H9 (cell line): ENCODE data around the gene SLC22A15. TPM values are rescaled to one million over a fixed set of nuclear protein-coding genes. Genes with fewer than 3 reads are reported as not detected.
A peak's percentile ranks its signal among the peaks of the same experiment; 100 is the strongest.

ENCODE experiments used
- DNase-seq: peaks from one replicate; pipeline ENCODE4 v3.0.0-alpha.2; 2017
- H2AFZ ChIP-seq: one replicate; pipeline ENCODE4 v1.6.1; 2013; ENCODE audit warnings: mild to moderate bottlenecking, low read length, control low read depth, moderate library complexity
- H2AK5ac ChIP-seq: 2 replicates; pipeline ENCODE4 v1.6.1; 2013; ENCODE audit warnings: low read length, control low read depth, mixed read lengths; ENCODE audit not compliant: insufficient read length
- H2BK120ac ChIP-seq: one replicate; pipeline ENCODE4 v1.6.1; 2013; ENCODE audit warnings: low read depth, mild to moderate bottlenecking, low read length, control low read depth, inconsistent platforms; ENCODE audit not compliant: poor library complexity, severe bottlenecking
- H2BK12ac ChIP-seq: 2 replicates; pipeline ENCODE4 v1.6.1; 2013; ENCODE audit warnings: low read length, control low read depth, mixed read lengths, low read depth; ENCODE audit not compliant: insufficient read length
- H2BK15ac ChIP-seq: 2 replicates; pipeline ENCODE4 v1.6.1; 2013; ENCODE audit warnings: low read depth, low read length, control low read depth
- H2BK20ac ChIP-seq: one replicate; pipeline ENCODE4 v1.6.1; 2013; ENCODE audit warnings: low read depth, mild to moderate bottlenecking, low read length, control low read depth, inconsistent platforms; ENCODE audit not compliant: poor library complexity, severe bottlenecking
- H2BK5ac ChIP-seq: 2 replicates; pipeline ENCODE4 v1.6.1; 2013; ENCODE audit warnings: low read length, control low read depth, mixed read lengths; ENCODE audit not compliant: insufficient read length
- H3K14ac ChIP-seq: 2 replicates; pipeline ENCODE4 v1.6.1; 2013; ENCODE audit warnings: low read length, control low read depth; ENCODE audit not compliant: insufficient read depth
- H3K18ac ChIP-seq: 2 replicates; pipeline ENCODE4 v1.6.1; 2013; ENCODE audit warnings: low read depth, mild to moderate bottlenecking, mixed read lengths, low read length, control low read depth; ENCODE audit not compliant: insufficient read length
- H3K23ac ChIP-seq: 2 replicates; pipeline ENCODE4 v1.6.1; 2013; ENCODE audit warnings: low read length, control low read depth, mixed read lengths, low read depth; ENCODE audit not compliant: insufficient read length
- H3K23me2 ChIP-seq: 2 replicates; pipeline ENCODE4 v1.6.1; 2013; ENCODE audit warnings: low read depth, mild to moderate bottlenecking, mixed read lengths, low read length, control low read depth; ENCODE audit not compliant: insufficient read length, poor library complexity, severe bottlenecking
- H3K27ac ChIP-seq: 2 replicates; pipeline ENCODE4 v1.5.1; 2013; ENCODE audit warnings: low read length, control low read depth, mixed read lengths, low read depth; ENCODE audit not compliant: insufficient read length
- H3K27me3 ChIP-seq: 2 replicates; pipeline ENCODE4 v1.6.1; 2013; ENCODE audit warnings: low read length, control low read depth, inconsistent platforms; ENCODE audit not compliant: insufficient read depth
- H3K4ac ChIP-seq: 2 replicates; pipeline ENCODE4 v1.6.1; 2013; ENCODE audit warnings: low read depth, mild to moderate bottlenecking, control low read depth, inconsistent platforms, low read length, moderate library complexity
- H3K4me1 ChIP-seq: 2 replicates; pipeline ENCODE4 v1.6.1; 2013; ENCODE audit warnings: low read length, control low read depth, inconsistent platforms; ENCODE audit not compliant: insufficient read depth
- H3K4me2 ChIP-seq: 2 replicates; pipeline ENCODE4 v1.6.1; 2013; ENCODE audit warnings: low read length, control low read depth, mixed read lengths; ENCODE audit not compliant: insufficient read length, insufficient read depth
- H3K56ac ChIP-seq: 2 replicates; pipeline ENCODE4 v1.6.1; 2013; ENCODE audit warnings: low read depth, mild to moderate bottlenecking, mixed read lengths, low read length, control low read depth; ENCODE audit not compliant: insufficient read length
- H3K79me1 ChIP-seq: 2 replicates; pipeline ENCODE4 v1.6.1; 2013; ENCODE audit warnings: low read depth, mild to moderate bottlenecking, moderate library complexity, low read length, control low read depth, inconsistent platforms; ENCODE audit not compliant: insufficient read depth, poor library complexity, severe bottlenecking
- H3K79me2 ChIP-seq: 2 replicates; pipeline ENCODE4 v1.6.1; 2013; ENCODE audit warnings: low read length, control low read depth, inconsistent platforms; ENCODE audit not compliant: insufficient read depth
- H3K9ac ChIP-seq: 2 replicates; pipeline ENCODE4 v1.6.1; 2013; ENCODE audit warnings: low read length, control low read depth, mixed read lengths; ENCODE audit not compliant: insufficient read length; ENCODE audit errors: extremely low read depth
- H3K9me3 ChIP-seq: one replicate; pipeline ENCODE4 v1.6.1; 2013; ENCODE audit warnings: low read depth, low read length, inconsistent platforms; ENCODE audit not compliant: control insufficient read depth
- H3T11ph ChIP-seq: one replicate; pipeline ENCODE4 v1.6.1; 2013; ENCODE audit warnings: mild to moderate bottlenecking, low read length, control low read depth, inconsistent platforms
- H4K20me1 ChIP-seq: one replicate; pipeline ENCODE4 v1.6.1; 2013; ENCODE audit not compliant: control insufficient read depth, insufficient read length, insufficient read depth
- H4K5ac ChIP-seq: 2 replicates; pipeline ENCODE4 v1.6.1; 2013; ENCODE audit warnings: low read depth, mild to moderate bottlenecking, mixed read lengths, low read length, control low read depth; ENCODE audit not compliant: insufficient read length
- H4K8ac ChIP-seq: replicated peaks from 2 replicates; pipeline ENCODE4 v1.6.1; 2013; ENCODE audit warnings: low read length, control low read depth, mixed read lengths, low read depth; ENCODE audit not compliant: insufficient read length
- H4K91ac ChIP-seq: 2 replicates; pipeline ENCODE4 v1.6.1; 2013; ENCODE audit warnings: low read depth, mild to moderate bottlenecking, moderate library complexity, mixed read lengths, low read length, control low read depth; ENCODE audit not compliant: insufficient read length
- H3K27ac Mint-ChIP-seq, 3 experiments: 2 replicates in 2 of 3; 3 replicates in 1 of 3; pipeline ENCODE4 v1.8.0; 2020 to 2021; ENCODE audit warnings: mixed read lengths in 3 of 3, mild to moderate bottlenecking in 1 of 3, moderate library complexity in 1 of 3
- H3K27me3 Mint-ChIP-seq: 2 replicates; pipeline ENCODE4 v1.8.0; 2021; ENCODE audit warnings: low read depth, mild to moderate bottlenecking, moderate library complexity, mixed read lengths
- H3K36me3 Mint-ChIP-seq, 3 experiments: 2 replicates in 2 of 3; 3 replicates in 1 of 3; pipeline ENCODE4 v1.8.0; 2020 to 2021; ENCODE audit warnings: low read depth in 3 of 3, mixed read lengths in 3 of 3; ENCODE audit not compliant: insufficient read depth in 1 of 3
- H3K4me1 Mint-ChIP-seq, 2 experiments: 2 replicates each; pipeline ENCODE4 v1.8.0; 2020; ENCODE audit warnings: mixed read lengths in 2 of 2
- H3K4me3 Mint-ChIP-seq, 2 experiments: 2 replicates in 1 of 2; 3 replicates in 1 of 2; pipeline ENCODE4 v1.8.0; 2020 to 2021; ENCODE audit warnings: mild to moderate bottlenecking in 2 of 2, mixed read lengths in 2 of 2, moderate library complexity in 1 of 2
- H3K9me3 Mint-ChIP-seq, 2 experiments: 2 replicates in 1 of 2; 3 replicates in 1 of 2; pipeline ENCODE4 v1.8.0; 2020; ENCODE audit warnings: mild to moderate bottlenecking in 2 of 2, mixed read lengths in 2 of 2, moderate library complexity in 1 of 2
- CTCF ChIP-seq: fragments of 200-600 bp; sonication (generic); conservative IDR thresholded peaks from 3 replicates; pipeline ENCODE4 v1.8.0; 2021; ENCODE audit warnings: antibody characterized with exemption, mild to moderate bottlenecking
- WGBS: extraction: QIAGEN DNeasy Blood & Tissue Kit; methylation state at CpG from one replicate; pipeline ENCODE4 v1.1.7; 2013; ENCODE audit warnings: missing lambda C conversion rate, low lambda C conversion rate, mixed read lengths; ENCODE audit not compliant: insufficient read length; ENCODE audit errors: extremely low coverage; 5-methylcytosine and 5-hydroxymethylcytosine counted together
- total RNA-seq: library from RNA; stranded (reverse); gene quantifications from 2 replicates; pipeline ENCODE4 v1.2.1, GENCODE V29; 2021

SLC22A15 gene
- total RNA-seq, 1 experiment from 2014 or later, result 3.2 TPM

GRCh38 chr1:116036255-116036654, 59.9 kb downstream of the SLC22A15 start:
- H4K8ac ChIP-seq, result no peak overlapping the region
- H3K23ac ChIP-seq, result no peak overlapping the region
- no peak overlapping the region for H3T11ph ChIP-seq
- H3K9ac ChIP-seq, result no peak overlapping the region
- H3K4me1 Mint-ChIP-seq, result peaks cover 0 to 21% of the 10 kb centered on the region in 2 experiments
- H3K23me2 ChIP-seq, result no peaks in the 10 kb centered on the region
- H2BK12ac ChIP-seq, result no peak overlapping the region
- no peak overlapping the region for H3K56ac ChIP-seq
- H4K5ac ChIP-seq, result no peak overlapping the region
- no peaks in the 10 kb centered on the region for H3K79me2 ChIP-seq
- H2BK20ac ChIP-seq, result no peak overlapping the region
- H3K27me3 Mint-ChIP-seq, result no peaks in the 10 kb centered on the region
- H4K20me1 ChIP-seq, result no peaks in the 10 kb centered on the region
- peaks cover 0 to 6% (median under 1%) of the 10 kb centered on the region in 3 experiments; a peak in 2 of 7 replicates for H3K36me3 Mint-ChIP-seq
- no peaks in the 10 kb centered on the region for H3K79me1 ChIP-seq
- no CpG with 5 or more reads among the region's 4 CpGs for WGBS
- H2BK120ac ChIP-seq, result no peak overlapping the region
- no peak overlapping the region for H3K4me3 Mint-ChIP-seq
- no peak overlapping the region for H3K4me2 ChIP-seq
- H3K27ac Mint-ChIP-seq, result peak overlapping the region in 2 of 3 experiments; percentile 29 to 42; a peak in 2 of 7 replicates
- no peak overlapping the region for H2BK15ac ChIP-seq
- H3K18ac ChIP-seq, result no peak overlapping the region
- H3K4me1 ChIP-seq, result no peaks in the 10 kb centered on the region
- H2AFZ ChIP-seq, result no peak overlapping the region
- TF ChIP-seq CTCF, result peak; percentile 61
- H2AK5ac ChIP-seq, result no peak overlapping the region
- H3K27ac ChIP-seq, result no peak overlapping the region
- no peak overlapping the region for H4K91ac ChIP-seq
- no peak overlapping the region for H2BK5ac ChIP-seq
- no peaks in the 10 kb centered on the region for H3K9me3 Mint-ChIP-seq
- H3K14ac ChIP-seq, result no peak overlapping the region
- no peaks in the 10 kb centered on the region for H3K27me3 ChIP-seq
- peak; percentile 31 for DNase-seq
- H3K9me3 ChIP-seq, result no peaks in the 10 kb centered on the region
- H3K4ac ChIP-seq, result no peak overlapping the region
